Nephron progenitor cell (in vitro differentiated cells): ENCODE measurements around the gene FBXL7.

Experiments
- DNase-seq: peaks from one replicate; pipeline ENCODE4 v3.0.0; 2021
- H3K27ac Mint-ChIP-seq: 2 replicates; pipeline ENCODE4 v1.8.0; 2021; ENCODE audit warnings: mild to moderate bottlenecking, moderate library complexity, mixed read lengths
- H3K27me3 Mint-ChIP-seq: 2 replicates; pipeline ENCODE4 v1.8.0; 2021; ENCODE audit warnings: mild to moderate bottlenecking, low read depth, mixed read lengths; ENCODE audit not compliant: poor library complexity
- H3K36me3 Mint-ChIP-seq: 2 replicates; pipeline ENCODE4 v1.8.0; 2021; ENCODE audit warnings: low read depth, mixed read lengths
- H3K4me1 Mint-ChIP-seq: 2 replicates; pipeline ENCODE4 v1.8.0; 2021; ENCODE audit warnings: mixed read lengths
- H3K4me3 Mint-ChIP-seq: 2 replicates; pipeline ENCODE4 v1.8.0; 2021; ENCODE audit warnings: mild to moderate bottlenecking, moderate library complexity, mixed read lengths
- H3K9me3 Mint-ChIP-seq: 2 replicates; pipeline ENCODE4 v1.8.0; 2021; ENCODE audit warnings: mild to moderate bottlenecking, moderate library complexity, mixed read lengths
- CTCF ChIP-seq: fragments of 200-600 bp; sonication (generic); IDR thresholded peaks from 2 replicates; pipeline ENCODE4 v1.5.0; 2021; ENCODE audit warnings: antibody characterized with exemption

Gene FBXL7

GRCh38 chr5:15887093-15887492 is 387.1 kb downstream of the FBXL7 start:
- H3K9me3 Mint-ChIP-seq, result no peaks in the 10 kb centered on the region
- H3K27me3 Mint-ChIP-seq, result no peaks in the 10 kb centered on the region
- H3K4me1 Mint-ChIP-seq, result peaks cover 15% of the 10 kb centered on the region
- no peak for DNase-seq
- H3K27ac Mint-ChIP-seq, result no peak overlapping the region
- no peak overlapping the region for H3K4me3 Mint-ChIP-seq
- no peak for TF ChIP-seq CTCF
- H3K36me3 Mint-ChIP-seq, result no peaks in the 10 kb centered on the region

GRCh38 chr5:15889001-15889400 is 389.0 kb downstream of the FBXL7 start:
- no peak for TF ChIP-seq CTCF
- no peak for DNase-seq
- Mint-ChIP-seq H3K27me3 (no peaks in the 10 kb centered on the region), H3K9me3 (no peaks in the 10 kb centered on the region), H3K4me1 (peaks cover 15% of the 10 kb centered on the region), H3K36me3 (no peaks in the 10 kb centered on the region), H3K4me3 (no peak overlapping the region), H3K27ac (no peak overlapping the region)

- no peaks in the 10 kb centered on the region for H3K27me3 Mint-ChIP-seq
- H3K27ac Mint-ChIP-seq, result no peak overlapping the region
- no peak for DNase-seq
- H3K4me3 Mint-ChIP-seq, result no peak overlapping the region
- H3K9me3 Mint-ChIP-seq, result no peaks in the 10 kb centered on the region
- no peaks in the 10 kb centered on the region for H3K4me1 Mint-ChIP-seq
- no peaks in the 10 kb centered on the region for H3K36me3 Mint-ChIP-seq
- TF ChIP-seq CTCF, result no peak
Observed at GRCh38 chr5:15893866-15894265, 393.9 kb downstream of the FBXL7 start.

GRCh38 chr5:15897656-15898055 is 397.7 kb downstream of the FBXL7 start:
- no peaks in the 10 kb centered on the region for H3K36me3 Mint-ChIP-seq
- no peak overlapping the region for H3K27ac Mint-ChIP-seq
- no peaks in the 10 kb centered on the region for H3K27me3 Mint-ChIP-seq
- peaks cover 4% of the 10 kb centered on the region for H3K4me1 Mint-ChIP-seq
- H3K9me3 Mint-ChIP-seq, result no peaks in the 10 kb centered on the region
- no peak for TF ChIP-seq CTCF
- DNase-seq, result no peak
- no peak overlapping the region for H3K4me3 Mint-ChIP-seq

- Mint-ChIP-seq H3K4me1 (peaks cover 4% of the 10 kb centered on the region), H3K27me3 (no peaks in the 10 kb centered on the region), H3K9me3 (no peaks in the 10 kb centered on the region), H3K36me3 (no peaks in the 10 kb centered on the region), H3K27ac (no peak overlapping the region), H3K4me3 (no peak overlapping the region)
- no peak for DNase-seq
- no peak for TF ChIP-seq CTCF
Observed at GRCh38 chr5:15898641-15899040, 398.7 kb downstream of the FBXL7 start.

GRCh38 chr5:15899481-15899880 is 399.5 kb downstream of the FBXL7 start:
- Mint-ChIP-seq H3K27me3 (no peaks in the 10 kb centered on the region), H3K36me3 (no peaks in the 10 kb centered on the region), H3K4me3 (no peak overlapping the region)

More at GRCh38 chr5:15899481-15899880, 399.5 kb downstream of the FBXL7 start:
- no peak for DNase-seq
- no peak overlapping the region for H3K27ac Mint-ChIP-seq
- peaks cover 4% of the 10 kb centered on the region for H3K4me1 Mint-ChIP-seq
- TF ChIP-seq CTCF, result no peak
- no peaks in the 10 kb centered on the region for H3K9me3 Mint-ChIP-seq
